HUES6 (cell line): ENCODE data around the gene DOCK1.
"Not testable (repeated sequence)": the region's sequence is repeated elsewhere in the genome, so short reads cannot be mapped to it uniquely, and the experiment has no call there.

ENCODE experiments used
- H3K27ac ChIP-seq: 2 replicates; pipeline ENCODE4 v1.7.0; 2013; ENCODE audit warnings: low read depth, mild to moderate bottlenecking, low read length, inconsistent platforms
- H3K27me3 ChIP-seq: 2 replicates; pipeline ENCODE4 v1.6.1; 2013; ENCODE audit warnings: low read length; ENCODE audit not compliant: control insufficient read depth, insufficient read depth
- H3K36me3 ChIP-seq: 2 replicates; pipeline ENCODE4 v1.6.1; 2013; ENCODE audit warnings: low read length; ENCODE audit not compliant: control insufficient read depth, insufficient read depth
- H3K4me1 ChIP-seq: 2 replicates; pipeline ENCODE4 v1.6.1; 2013; ENCODE audit warnings: low read length; ENCODE audit not compliant: control insufficient read depth, insufficient read depth
- H3K4me3 ChIP-seq: 2 replicates; pipeline ENCODE4 v1.5.1; 2013; ENCODE audit warnings: low read depth, low read length
- H3K9ac ChIP-seq: one replicate; pipeline ENCODE4 v1.6.1; 2013; ENCODE audit warnings: mild to moderate bottlenecking, low read length
- H3K9me3 ChIP-seq: 2 replicates; pipeline ENCODE4 v1.6.1; 2013; ENCODE audit warnings: low read depth, low read length; ENCODE audit not compliant: control insufficient read depth, insufficient read depth

DOCK1 gene

DNA sequence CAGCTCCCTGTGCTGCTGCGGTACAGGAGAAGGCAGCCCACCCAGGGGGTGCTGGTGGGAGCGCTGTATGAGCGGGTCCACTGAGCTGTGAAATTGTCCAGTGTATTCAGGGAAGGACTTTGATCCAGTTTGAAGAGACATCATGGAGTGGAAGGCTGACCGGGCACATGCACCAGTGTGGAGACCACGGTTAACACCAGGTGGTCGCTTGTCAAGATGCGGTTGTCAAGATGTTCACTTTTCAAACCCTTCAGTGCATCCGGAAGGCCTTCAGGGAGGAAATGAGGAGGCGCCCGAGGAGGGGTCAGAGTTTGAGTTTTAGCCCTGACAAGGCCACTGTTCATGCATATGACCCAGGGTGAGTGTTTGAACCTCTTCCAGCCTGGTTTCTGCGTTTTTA, 6.1 kb downstream of the DOCK1 start:
- Histone ChIP-seq H3K36me3 (no peaks in the 10 kb centered on the region; the same call in 1 of the 2 replicates), H3K4me1 (peaks cover 32% of the 10 kb centered on the region), H3K9me3 (0 out of 2 replicates have a peak, but pooled peaks cover 2% of the 10 kb centered on the region), H3K27ac (no peak overlapping the region), H3K27me3 (no peaks in the 10 kb centered on the region), H3K9ac (no peak overlapping the region), H3K4me3 (no peak overlapping the region)

DNA sequence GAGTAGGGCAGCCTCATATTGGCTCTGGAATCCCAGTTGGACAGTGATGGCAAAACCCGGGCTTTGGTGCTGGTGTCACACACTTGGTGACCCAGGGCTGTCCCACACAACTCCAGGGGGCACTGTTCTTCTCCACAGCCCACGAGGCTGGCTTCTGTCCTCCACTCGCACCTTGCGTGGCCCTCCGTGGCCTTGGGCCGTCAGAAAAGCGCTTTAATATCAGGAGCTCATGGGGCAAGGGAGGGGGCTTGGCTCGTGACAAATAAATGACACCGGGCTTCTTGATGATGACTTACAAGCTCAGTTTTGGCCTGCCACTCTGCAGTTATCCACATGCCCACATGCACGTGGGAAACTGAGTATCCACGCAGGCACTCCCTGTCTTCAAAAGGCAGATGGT, 8.1 kb downstream of the DOCK1 start:
- no peak overlapping the region for H3K4me3 ChIP-seq
- 0 out of 2 replicates have a peak, but pooled peaks cover 2% of the 10 kb centered on the region for H3K9me3 ChIP-seq

DNA sequence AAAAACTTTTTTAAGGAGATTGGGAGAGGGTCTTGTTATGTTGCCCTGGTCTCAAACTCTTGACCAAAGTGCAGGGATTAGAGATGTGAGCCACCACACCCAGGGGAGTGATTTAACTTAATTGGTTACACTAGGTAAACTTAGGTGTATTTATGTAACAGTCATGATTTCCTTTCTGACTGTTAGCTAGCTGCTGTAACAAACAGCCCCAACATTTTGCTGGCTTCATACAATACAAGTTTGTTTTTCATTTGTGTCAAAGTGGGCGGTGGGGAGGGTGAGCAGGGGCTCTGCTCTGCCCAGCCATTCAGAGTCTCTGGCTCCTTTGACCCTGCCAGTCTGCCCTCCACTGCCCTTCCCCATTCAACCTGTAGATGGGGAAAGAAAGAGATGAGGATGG, 9.3 kb downstream of the DOCK1 start:
- no peaks in the 10 kb centered on the region for H3K27me3 ChIP-seq
- no peak overlapping the region for H3K9ac ChIP-seq
- 0 out of 2 replicates have a peak, but pooled peaks cover 2% of the 10 kb centered on the region for H3K9me3 ChIP-seq
- H3K4me1 ChIP-seq = peaks cover 11% of the 10 kb centered on the region
- H3K4me3 ChIP-seq = no peak overlapping the region
- no peak overlapping the region for H3K27ac ChIP-seq
- H3K36me3 ChIP-seq = peaks cover 3% of the 10 kb centered on the region

More for the DNA sequence above, 8.1 kb downstream of the DOCK1 start:
- Histone ChIP-seq H3K36me3 (no peaks in the 10 kb centered on the region; the same call in 1 of the 2 replicates), H3K9ac (no peak overlapping the region), H3K27me3 (no peaks in the 10 kb centered on the region), H3K27ac (no peak overlapping the region), H3K4me1 (peaks cover 19% of the 10 kb centered on the region)

DNA sequence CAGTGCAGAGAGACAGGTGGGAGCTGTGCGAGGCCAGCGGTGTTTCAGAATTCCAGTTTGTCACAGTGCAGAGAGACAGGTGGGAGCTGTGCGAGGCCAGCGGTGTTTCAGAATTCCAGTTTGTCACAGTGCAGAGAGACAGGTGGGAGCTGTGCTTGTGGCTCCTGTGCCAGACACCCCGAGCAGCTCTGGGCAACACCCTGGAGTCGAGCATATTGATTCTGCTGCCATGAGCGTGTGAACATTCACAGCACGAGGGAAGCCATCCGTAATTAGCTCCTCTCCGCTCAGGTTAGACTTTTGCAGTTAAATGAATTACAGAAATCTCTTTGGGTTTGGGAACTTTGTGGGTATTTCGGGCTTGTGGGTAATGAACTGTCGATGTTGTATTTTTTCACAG, 11.7 kb downstream of the DOCK1 start:
- H3K9ac ChIP-seq, H3K4me3 ChIP-seq, H3K27ac ChIP-seq, H3K9me3 ChIP-seq, H3K36me3 ChIP-seq, H3K27me3 ChIP-seq, H3K4me1 ChIP-seq: not testable (repeated sequence)

- Histone ChIP-seq H3K27ac (no peak overlapping the region), H3K36me3 (peaks cover 10% of the 10 kb centered on the region; the same call in 1 of the 2 replicates), H3K9me3 (peaks cover 4% of the 10 kb centered on the region; the same call in 1 of the 2 replicates), H3K4me1 (no peaks in the 10 kb centered on the region), H3K4me3 (no peak overlapping the region), H3K9ac (no peak overlapping the region), H3K27me3 (no peaks in the 10 kb centered on the region)
Observed at GRCh38 chr10:126917375-126917774, 12.1 kb downstream of the DOCK1 start.

DNA sequence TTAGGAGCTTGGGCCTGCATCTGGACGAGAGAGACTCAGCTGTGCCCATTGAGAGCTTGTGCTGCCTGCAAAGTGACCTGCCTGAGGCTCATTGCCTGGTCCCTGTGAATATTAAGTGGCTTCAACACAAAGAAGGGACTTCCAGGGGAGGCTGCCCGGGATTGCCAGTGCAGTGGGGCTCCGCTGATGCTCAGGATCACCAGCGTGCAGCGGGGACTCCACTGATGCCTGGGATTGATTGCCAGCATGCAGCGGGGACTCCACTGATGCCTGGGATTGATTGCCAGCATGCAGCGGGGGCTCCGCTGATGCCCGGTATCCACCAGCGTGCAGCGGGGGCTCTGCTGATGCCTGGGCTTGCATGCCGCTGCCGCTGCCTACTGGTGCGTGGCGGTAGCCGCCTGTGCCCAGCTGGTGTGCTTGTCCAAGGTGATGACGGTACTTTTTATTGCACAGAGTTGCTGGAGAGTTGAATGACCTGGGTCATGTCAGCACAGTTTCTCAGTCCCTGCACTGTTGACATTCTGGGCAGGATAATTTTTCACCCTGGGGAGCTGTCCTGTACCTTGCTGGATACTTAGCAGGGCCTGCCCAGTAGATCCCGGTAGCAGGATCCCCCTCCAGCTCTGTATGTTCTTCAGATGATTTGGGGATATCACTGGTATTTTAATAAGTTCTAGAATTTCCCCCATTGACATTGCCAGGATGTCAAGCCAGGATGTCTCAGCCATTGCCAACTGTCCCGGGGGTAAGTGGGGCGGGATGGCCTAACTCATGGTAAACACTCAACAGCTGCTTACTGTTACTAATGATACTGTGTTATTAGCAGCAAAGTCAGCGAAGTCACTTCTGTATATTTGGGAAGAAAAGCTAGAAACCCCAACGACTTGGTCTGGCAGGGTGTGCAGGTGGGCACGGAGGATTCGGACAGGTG, 13.0 kb downstream of the DOCK1 start:
- H3K27ac ChIP-seq = no peak overlapping the region
- peaks cover 12% of the 10 kb centered on the region; the same call in 1 of the 2 replicates for H3K36me3 ChIP-seq
- peaks cover 4% of the 10 kb centered on the region; the same call in 1 of the 2 replicates for H3K9me3 ChIP-seq
- no peaks in the 10 kb centered on the region for H3K4me1 ChIP-seq
- H3K27me3 ChIP-seq = no peaks in the 10 kb centered on the region
- no peak overlapping the region for H3K4me3 ChIP-seq
- no peak overlapping the region for H3K9ac ChIP-seq

GRCh38 chr10:126919426-126919825, 14.2 kb downstream of the DOCK1 start:
- no peak overlapping the region for H3K4me3 ChIP-seq
- H3K27ac ChIP-seq = no peak overlapping the region
- H3K9ac ChIP-seq = no peak overlapping the region

GRCh38 chr10:126921162-126921561, 15.9 kb downstream of the DOCK1 start:
- H3K27me3 ChIP-seq = no peaks in the 10 kb centered on the region
- H3K4me3 ChIP-seq = no peak overlapping the region
- no peak overlapping the region for H3K27ac ChIP-seq
- H3K4me1 ChIP-seq = no peaks in the 10 kb centered on the region
- H3K9me3 ChIP-seq = peaks cover 2% of the 10 kb centered on the region; the same call in 1 of the 2 replicates
- H3K9ac ChIP-seq = no peak overlapping the region
- H3K36me3 ChIP-seq = peaks cover 12% of the 10 kb centered on the region; the same call in 1 of the 2 replicates

More at GRCh38 chr10:126919426-126919825, 14.2 kb downstream of the DOCK1 start:
- Histone ChIP-seq H3K4me1 (no peaks in the 10 kb centered on the region), H3K36me3 (peaks cover 12% of the 10 kb centered on the region; the same call in 1 of the 2 replicates), H3K9me3 (peaks cover 4% of the 10 kb centered on the region; the same call in 1 of the 2 replicates), H3K27me3 (no peaks in the 10 kb centered on the region)

- H3K27ac ChIP-seq = no peak overlapping the region
- no peak overlapping the region for H3K4me3 ChIP-seq
- H3K9ac ChIP-seq = no peak overlapping the region
- peaks cover 2% of the 10 kb centered on the region; the same call in 1 of the 2 replicates for H3K9me3 ChIP-seq
- H3K27me3 ChIP-seq = no peaks in the 10 kb centered on the region
- H3K4me1 ChIP-seq = no peaks in the 10 kb centered on the region
- peaks cover 20% of the 10 kb centered on the region; the same call in 1 of the 2 replicates for H3K36me3 ChIP-seq
Observed at GRCh38 chr10:126921974-126922525, 16.8 kb downstream of the DOCK1 start.

DNA sequence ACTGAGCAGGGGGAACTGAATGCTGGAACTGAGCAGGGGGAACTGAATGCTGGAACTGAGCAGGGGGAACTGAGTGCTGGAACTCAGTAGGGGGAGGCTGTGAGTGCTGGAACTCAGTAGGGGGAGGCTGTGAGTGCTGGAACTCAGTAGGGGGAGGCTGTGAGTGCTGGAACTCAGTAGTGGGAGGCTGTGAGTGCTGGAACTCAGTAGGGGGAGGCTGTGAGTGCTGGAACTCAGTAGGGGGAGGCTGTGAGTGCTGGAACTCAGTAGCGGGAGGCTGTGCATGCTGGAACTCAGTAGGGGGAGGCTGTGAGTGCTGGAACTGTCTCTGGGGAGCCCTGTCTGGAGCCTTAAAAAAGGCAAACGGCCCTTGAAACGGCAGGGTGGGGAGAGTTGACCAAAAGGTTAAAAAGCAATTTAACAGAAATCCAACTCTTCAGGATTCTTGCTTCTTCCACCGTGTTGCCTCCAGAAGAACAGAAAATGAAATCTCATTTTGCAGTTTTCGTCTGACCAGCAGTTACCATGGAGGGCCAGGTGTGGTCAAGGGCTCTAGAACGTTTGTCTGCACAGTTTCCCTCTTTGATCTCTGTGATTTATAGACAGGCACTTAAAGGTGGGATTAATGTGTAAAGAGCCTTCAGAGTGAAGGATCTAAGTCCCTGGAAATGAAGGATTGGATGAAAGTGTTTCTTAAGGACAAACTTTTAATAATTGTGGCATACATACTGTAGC, 19.1 kb downstream of the DOCK1 start:
- H3K27ac ChIP-seq = no peak overlapping the region

More for the DNA sequence above, 19.1 kb downstream of the DOCK1 start:
- Histone ChIP-seq H3K36me3 (peaks cover 36% of the 10 kb centered on the region), H3K9ac (no peak overlapping the region), H3K27me3 (no peaks in the 10 kb centered on the region), H3K4me3 (no peak overlapping the region), H3K9me3 (peaks cover 2% of the 10 kb centered on the region; the same call in 1 of the 2 replicates), H3K4me1 (0 out of 2 replicates have a peak, but pooled peaks cover 3% of the 10 kb centered on the region)
